Aorta (tissue), 5 donors: Measurements from ENCODE around the gene SORBS2. TPM values are rescaled to one million over a fixed set of nuclear protein-coding genes. Genes with fewer than 3 reads are reported as not detected.

Experiments used
- ATAC-seq: fragments of 200-7000 bp; cut with Tn5 transposase; one replicate; pipeline ENCODE4 v1.9.1; 2022; ENCODE audit warnings: moderate library complexity; ENCODE audit not compliant: low FRiP score
- DNase-seq, 2 donors: peaks; one replicate each; pipeline ENCODE4 v3.0.0-alpha.2; 2020
- H3K27ac ChIP-seq, 2 donors: one replicate each; pipeline ENCODE4 v1.5.1; 2013; ENCODE audit warnings: low read length in 2 of 2, mild to moderate bottlenecking in 2 of 2, moderate library complexity in 2 of 2, control low read depth in 1 of 2, inconsistent platforms in 1 of 2, low read depth in 1 of 2
- H3K27me3 ChIP-seq, 2 donors: one replicate each; pipeline ENCODE4 v1.6.1; 2013; ENCODE audit warnings: control low read depth in 1 of 2, low read length in 1 of 2, mild to moderate bottlenecking in 1 of 2, moderate library complexity in 1 of 2; ENCODE audit not compliant: insufficient read depth in 2 of 2, control insufficient read depth in 1 of 2
- H3K36me3 ChIP-seq, 2 donors: one replicate each; pipeline ENCODE4 v1.6.1; 2013; ENCODE audit warnings: control low read depth in 1 of 2, low read length in 1 of 2, mild to moderate bottlenecking in 1 of 2; ENCODE audit not compliant: insufficient read depth in 2 of 2, control insufficient read depth in 1 of 2
- H3K4me1 ChIP-seq, 2 donors: one replicate each; pipeline ENCODE4 v1.6.1; 2013; ENCODE audit warnings: low read length in 2 of 2, control low read depth in 1 of 2, mild to moderate bottlenecking in 1 of 2, moderate library complexity in 1 of 2; ENCODE audit not compliant: insufficient read depth in 2 of 2, control insufficient read depth in 1 of 2
- H3K4me3 ChIP-seq, 2 donors: one replicate each; pipeline ENCODE4 v1.5.1; 2013; ENCODE audit warnings: low read length in 2 of 2, control low read depth in 1 of 2, mild to moderate bottlenecking in 1 of 2
- H3K9me3 ChIP-seq: one replicate; pipeline ENCODE4 v1.6.1; 2013; ENCODE audit warnings: mild to moderate bottlenecking, low read length; ENCODE audit not compliant: control insufficient read depth
- WGBS, 2 donors: extraction: QIAGEN DNeasy Blood & Tissue Kit; methylation state at CpG; one replicate each; pipeline ENCODE4 v1.1.7; 2013; 5-methylcytosine and 5-hydroxymethylcytosine counted together
- intact Hi-C, 2 donors: fragments of 100-400 bp; cut with DNase I; formaldehyde crosslinking; loops; one replicate each; pipeline versions ENCODE4 v1.14.2 to v1.15.0; 2022
- polyA plus RNA-seq, 2 donors: library from polyadenylated mRNA; stranded (reverse); fragments of 200-250 nt; gene quantifications; one replicate each; pipeline ENCODE4 v1.2.3, GENCODE V29; 2013
- total RNA-seq, 2 donors: library from RNA; stranded (reverse); fragmentation: NEBNext Ultra II Directional; extraction: Animal tissue kit (Norgen Biotek cat#: 25700); gene quantifications; one replicate each; pipeline ENCODE4 v1.2.1, GENCODE V29; 2021
- donor health status: healthy with polysubstance abuse.
- donor health status: Bipolar disorder and iron deficiency.
- donor health status: DM: no; HTN: no; CAD: no.
- donor health status: DM: no; HTN: no; CAD: no.
- donor health status: DM: yes; HTN: yes; CAD: no.

Gene SORBS2
- total and polyA plus RNA-seq, 4 donors: 111 to 696 (median 246) TPM

GRCh38 chr4:185728893-185729292, 83.1 kb downstream of the SORBS2 start:
- intact Hi-C loops: loop anchor here in 1 of 2 donors (5.0 kb wide), 1 partner anchor 72 kb away; no protein-coding TSS in a partner anchor
- Histone ChIP-seq H3K27me3 (no peaks in the 10 kb centered on the region), H3K27ac (peak overlapping the region; percentile 37 to 93), H3K4me1 (peaks cover 3 to 9% of the 10 kb centered on the region in 2 donors), H3K9me3 (no peaks in the 10 kb centered on the region), H3K36me3 (peaks cover 0 to 2% of the 10 kb centered on the region in 2 donors), H3K4me3 (no peak overlapping the region)
- DNase-seq: no peak
- WGBS, 2 donors: 84 to 85% methylated on average over 2 of the region's 2 CpGs
- ATAC-seq: no peak

GRCh38 chr4:185726931-185727330, 85.1 kb downstream of the SORBS2 start:
- Histone ChIP-seq H3K27me3 (no peaks in the 10 kb centered on the region), H3K27ac (peak overlapping the region in 1 of 2 donors; percentile 36), H3K36me3 (no peaks in the 10 kb centered on the region), H3K9me3 (no peaks in the 10 kb centered on the region), H3K4me3 (no peak overlapping the region), H3K4me1 (peaks cover 3% of the 10 kb centered on the region in 2 donors)
- no peak for ATAC-seq
- intact Hi-C loops: loop anchor here in 1 of 2 donors (5.0 kb wide), 1 partner anchor 70 kb away; no protein-coding TSS in a partner anchor
- WGBS, 2 donors: 77 to 89% methylated on average over 8 of the region's 8 CpGs
- no peak for DNase-seq

GRCh38 chr4:185723631-185724260, 88.2 kb downstream of the SORBS2 start:
- H3K27me3 ChIP-seq: no peaks in the 10 kb centered on the region
- H3K36me3 ChIP-seq: no peaks in the 10 kb centered on the region
- intact Hi-C loops: no loop called here
- H3K9me3 ChIP-seq: no peaks in the 10 kb centered on the region
- H3K4me1 ChIP-seq: no peaks in the 10 kb centered on the region
- WGBS, 2 donors: 57 to 64% methylated on average over 6 of the region's 6 CpGs
- peak overlapping the region; percentile 30 to 62 for H3K27ac ChIP-seq
- ATAC-seq (no peak), DNase-seq (no peak)
- no peak overlapping the region for H3K4me3 ChIP-seq

GRCh38 chr4:185722029-185722316, 90.0 kb downstream of the SORBS2 start:
- H3K36me3 ChIP-seq: peaks cover 0 to 2% of the 10 kb centered on the region in 2 donors
- H3K27me3 ChIP-seq: no peaks in the 10 kb centered on the region
- no peaks in the 10 kb centered on the region for H3K9me3 ChIP-seq
- intact Hi-C loops: no loop called here
- H3K27ac ChIP-seq: peak overlapping the region in 1 of 2 donors; percentile 76
- no peak for ATAC-seq
- DNase-seq: no peak
- H3K4me1 ChIP-seq: no peaks in the 10 kb centered on the region
- H3K4me3 ChIP-seq: no peak overlapping the region
- 15% methylated on average over 3 of the region's 3 CpGs for WGBS, 2 donors

- Histone ChIP-seq H3K27me3 (no peaks in the 10 kb centered on the region), H3K27ac (peak overlapping the region; percentile 45 to 76), H3K4me3 (no peak overlapping the region), H3K4me1 (no peaks in the 10 kb centered on the region), H3K9me3 (no peaks in the 10 kb centered on the region), H3K36me3 (peaks cover 0 to 2% of the 10 kb centered on the region in 2 donors)
- ATAC-seq (no peak), DNase-seq (no peak)
- intact Hi-C loops: no loop called here
- 46 to 54% methylated on average over 12 of the region's 12 CpGs for WGBS, 2 donors
Measured at GRCh38 chr4:185721190-185722028, 90.6 kb downstream of the SORBS2 start.

GRCh38 chr4:185719500-185719858, 92.5 kb downstream of the SORBS2 start:
- no peak for ATAC-seq
- intact Hi-C loops: no loop called here
- no peak for DNase-seq
- no peak overlapping the region for H3K4me3 ChIP-seq
- no peaks in the 10 kb centered on the region for H3K4me1 ChIP-seq
- H3K9me3 ChIP-seq: no peaks in the 10 kb centered on the region
- 42 to 48% methylated on average over 3 of the region's 3 CpGs for WGBS, 2 donors
- no peaks in the 10 kb centered on the region for H3K27me3 ChIP-seq
- H3K36me3 ChIP-seq: peaks cover 0 to 2% of the 10 kb centered on the region in 2 donors
- peak overlapping the region in 1 of 2 donors; percentile 71 for H3K27ac ChIP-seq

- no peaks in the 10 kb centered on the region for H3K4me1 ChIP-seq
- no peaks in the 10 kb centered on the region for H3K9me3 ChIP-seq
- H3K27me3 ChIP-seq: no peaks in the 10 kb centered on the region
- H3K4me3 ChIP-seq: no peak overlapping the region
- DNase-seq (no peak), ATAC-seq (no peak)
- intact Hi-C loops: no loop called here
- H3K36me3 ChIP-seq: peaks cover 0 to 2% of the 10 kb centered on the region in 2 donors
- H3K27ac ChIP-seq: peak overlapping the region in 1 of 2 donors; percentile 71
- WGBS, 2 donors: 21 to 26% methylated on average over 8 of the region's 8 CpGs
Measured at GRCh38 chr4:185718578-185719499, 93.2 kb downstream of the SORBS2 start.

- no peak overlapping the region for H3K27ac ChIP-seq
- no peaks in the 10 kb centered on the region for H3K27me3 ChIP-seq
- intact Hi-C loops: no loop called here
- no peaks in the 10 kb centered on the region for H3K4me1 ChIP-seq
- 96 to 97% methylated on average over 9 of the region's 9 CpGs for WGBS, 2 donors
- no peaks in the 10 kb centered on the region for H3K9me3 ChIP-seq
- peaks cover 2 to 3% of the 10 kb centered on the region in 2 donors for H3K36me3 ChIP-seq
- no peak for DNase-seq
- ATAC-seq: no peak
- H3K4me3 ChIP-seq: no peak overlapping the region
Measured at GRCh38 chr4:185717377-185717741, 94.6 kb downstream of the SORBS2 start.
